Lung (tissue), 12 donors: ENCODE measurements around the gene CLIC4. TPM values are rescaled to one million over a fixed set of nuclear protein-coding genes. Genes with fewer than 3 reads are reported as not detected.

Source experiments
- ATAC-seq: fragments of 200-7000 bp; cut with Tn5 transposase; one replicate; pipeline ENCODE4 v1.9.1; 2020; ENCODE audit warnings: moderate number of reproducible peaks; ENCODE audit not compliant: insufficient read depth, low FRiP score
- DNase-seq, 3 donors: peaks; one replicate each; pipeline ENCODE4 v3.0.0-alpha.2; 2013 to 2017
- H3K27ac ChIP-seq, 2 donors: one replicate each; pipeline ENCODE4 v1.5.1; 2013; ENCODE audit warnings: mild to moderate bottlenecking in 2 of 2, moderate library complexity in 2 of 2, control low read depth in 1 of 2, inconsistent platforms in 1 of 2, low read depth in 1 of 2, low read length in 1 of 2
- H3K27me3 ChIP-seq, 3 donors: one replicate each; pipeline ENCODE4 v1.5.1; 2013; ENCODE audit warnings: low read length in 2 of 3; ENCODE audit not compliant: control insufficient read depth in 3 of 3, insufficient read depth in 3 of 3
- H3K36me3 ChIP-seq, 4 donors: one replicate each; pipeline ENCODE4 v1.5.1; 2013; ENCODE audit warnings: low read length in 4 of 4, mild to moderate bottlenecking in 1 of 4, moderate library complexity in 1 of 4; ENCODE audit not compliant: control insufficient read depth in 4 of 4, insufficient read depth in 4 of 4
- H3K4me1 ChIP-seq, 5 donors: one replicate each; pipeline ENCODE4 v1.5.1; 2013; ENCODE audit warnings: low read length in 5 of 5, mild to moderate bottlenecking in 2 of 5, moderate library complexity in 1 of 5; ENCODE audit not compliant: control insufficient read depth in 5 of 5, insufficient read depth in 5 of 5
- H3K4me3 ChIP-seq: one replicate; pipeline ENCODE4 v1.5.1; 2013; ENCODE audit warnings: mild to moderate bottlenecking, control low read depth, moderate library complexity
- H3K9ac ChIP-seq, 2 donors: one replicate each; pipeline ENCODE4 v1.5.1; 2013; ENCODE audit warnings: low read length in 2 of 2, control low read depth in 1 of 2; ENCODE audit not compliant: insufficient read depth in 1 of 2
- H3K9me3 ChIP-seq, 4 donors: one replicate each; pipeline ENCODE4 v1.5.1; 2013; ENCODE audit warnings: low read length in 3 of 4, mild to moderate bottlenecking in 1 of 4, moderate library complexity in 1 of 4; ENCODE audit not compliant: control insufficient read depth in 4 of 4, insufficient read depth in 3 of 4
- WGBS, 2 donors: extraction: QIAGEN DNeasy Blood & Tissue Kit; methylation state at CpG; one replicate each; pipeline ENCODE4 v1.1.7; 2013; 5-methylcytosine and 5-hydroxymethylcytosine counted together
- polyA plus RNA-seq, 2 donors: library from polyadenylated mRNA; stranded (reverse); fragments of 200-250 nt; gene quantifications; one replicate each; pipeline ENCODE4 v1.2.1, GENCODE V29; 2013
- total RNA-seq, 2 donors: library from RNA; depleted of rRNA in 1 of 2; stranded (reverse); fragments of >200 nt in 1 of 2; gene quantifications; one replicate each; pipeline ENCODE4 v1.2.1, GENCODE V29; 2014 to 2021
- TF ChIP-seq, protein P1 (sequence below): IDR thresholded peaks from 2 replicates; pipeline ENCODE4 v1.5.1; 2012; ENCODE audit warnings: mild to moderate bottlenecking; ENCODE audit errors: control extremely low read depth, extremely low read depth
- donor health status: control.
- donor health status: control.
- donor health status: Bipolar disorder and iron deficiency.
- donor health status: healthy.
- donor health status: DM: yes; HTN: yes; CAD: no.

CLIC4 gene
- total and polyA plus RNA-seq, 4 donors, result 52.0 to 236 (median 166) TPM

DNA sequence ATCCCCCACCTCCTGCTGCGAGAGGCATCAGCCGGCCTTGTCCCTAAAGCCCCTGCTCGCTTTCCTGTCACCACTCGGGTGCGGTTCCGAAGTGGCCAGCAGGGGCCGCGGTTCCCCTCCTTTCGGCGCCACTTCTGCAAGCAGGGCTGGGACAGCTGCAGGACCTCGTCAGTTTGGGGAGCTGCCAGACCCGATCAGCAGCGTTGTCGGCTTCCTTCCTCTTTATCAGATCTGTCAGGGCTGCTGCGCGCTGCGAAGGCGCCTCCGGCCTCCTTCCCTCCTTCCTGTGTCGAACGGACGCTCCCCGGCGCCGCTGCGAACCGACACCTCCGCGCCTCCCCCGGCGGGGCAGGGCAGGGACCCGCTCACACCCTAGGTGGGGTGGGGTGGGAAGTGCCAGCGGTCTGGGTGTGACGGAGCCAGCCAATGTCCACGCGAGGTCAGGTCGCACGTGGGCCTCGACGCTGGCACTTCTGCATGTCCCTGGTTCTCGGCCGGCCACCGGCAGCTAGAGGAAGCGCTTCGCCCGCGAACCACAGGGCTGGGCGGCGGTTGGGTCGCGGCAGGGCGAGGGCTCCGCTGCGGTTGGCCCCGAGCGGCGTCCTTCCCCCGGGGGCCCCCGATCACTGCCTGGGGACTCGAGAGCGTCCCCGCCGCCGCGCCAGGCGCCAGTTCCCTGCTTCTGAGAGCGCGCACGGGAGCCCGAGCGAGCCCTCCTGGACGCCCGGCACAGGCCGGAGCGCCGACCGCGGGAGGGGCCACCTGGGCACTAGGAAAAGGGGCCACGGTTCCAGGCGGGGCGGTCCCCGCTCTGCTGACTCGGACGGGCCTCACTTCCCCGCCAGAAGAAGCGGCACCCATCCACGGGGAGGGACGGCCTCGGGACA, 103.0 kb downstream of the CLIC4 start:
- WGBS, 2 donors, result 0 to 1% methylated on average over 66 to 89 of the region's 89 CpGs

DNA sequence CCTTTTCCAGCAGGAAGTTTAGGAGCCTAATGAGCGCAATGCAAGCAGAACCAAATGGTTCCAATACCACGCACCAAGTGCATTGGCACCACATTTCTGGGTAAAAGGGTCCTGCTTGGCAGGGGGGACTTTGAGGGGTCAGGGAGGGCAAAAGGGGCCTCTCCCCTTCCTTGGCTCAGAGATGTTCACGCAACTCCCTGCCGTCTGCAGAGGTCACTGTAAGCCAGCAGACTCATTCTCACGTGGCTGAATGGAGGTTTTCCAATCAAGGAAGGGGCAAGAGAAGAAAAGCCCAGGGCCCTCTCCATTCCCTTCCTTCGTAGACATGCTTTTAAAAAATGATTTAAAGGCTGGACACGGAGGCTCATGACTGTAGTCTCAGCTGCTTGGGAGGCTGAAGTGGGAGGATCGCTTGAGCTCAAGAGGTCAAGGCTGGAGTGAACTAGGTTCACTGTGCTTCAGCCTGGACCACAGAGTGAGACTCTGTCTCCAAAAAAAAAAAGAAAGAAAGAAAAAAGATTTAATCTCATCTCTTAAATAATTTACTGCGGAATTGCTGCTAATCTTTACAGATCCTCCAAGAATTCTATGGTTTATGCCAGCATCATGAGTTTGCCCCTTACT, 104.5 kb downstream of the CLIC4 start:
- H3K9me3 ChIP-seq, result no peaks in the 10 kb centered on the region
- no peak overlapping the region for H3K4me3 ChIP-seq
- DNase-seq (peak; percentile 35 to 64 (median 61)), ATAC-seq (no peak)
- peaks cover 0 to 29% (median 2%) of the 10 kb centered on the region in 5 donors for H3K4me1 ChIP-seq
- H3K9ac ChIP-seq, result no peak overlapping the region
- no peak overlapping the region for H3K27ac ChIP-seq
- peaks cover 0 to 3% (median 0%) of the 10 kb centered on the region in 4 donors for H3K36me3 ChIP-seq
- WGBS, 2 donors, result 32 to 47% methylated on average over 9 of the region's 9 CpGs
- no peaks in the 10 kb centered on the region for H3K27me3 ChIP-seq
- TF ChIP-seq, protein P1, sequence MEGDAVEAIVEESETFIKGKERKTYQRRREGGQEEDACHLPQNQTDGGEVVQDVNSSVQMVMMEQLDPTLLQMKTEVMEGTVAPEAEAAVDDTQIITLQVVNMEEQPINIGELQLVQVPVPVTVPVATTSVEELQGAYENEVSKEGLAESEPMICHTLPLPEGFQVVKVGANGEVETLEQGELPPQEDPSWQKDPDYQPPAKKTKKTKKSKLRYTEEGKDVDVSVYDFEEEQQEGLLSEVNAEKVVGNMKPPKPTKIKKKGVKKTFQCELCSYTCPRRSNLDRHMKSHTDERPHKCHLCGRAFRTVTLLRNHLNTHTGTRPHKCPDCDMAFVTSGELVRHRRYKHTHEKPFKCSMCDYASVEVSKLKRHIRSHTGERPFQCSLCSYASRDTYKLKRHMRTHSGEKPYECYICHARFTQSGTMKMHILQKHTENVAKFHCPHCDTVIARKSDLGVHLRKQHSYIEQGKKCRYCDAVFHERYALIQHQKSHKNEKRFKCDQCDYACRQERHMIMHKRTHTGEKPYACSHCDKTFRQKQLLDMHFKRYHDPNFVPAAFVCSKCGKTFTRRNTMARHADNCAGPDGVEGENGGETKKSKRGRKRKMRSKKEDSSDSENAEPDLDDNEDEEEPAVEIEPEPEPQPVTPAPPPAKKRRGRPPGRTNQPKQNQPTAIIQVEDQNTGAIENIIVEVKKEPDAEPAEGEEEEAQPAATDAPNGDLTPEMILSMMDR, result peak; percentile 19

More for the DNA sequence above, 103.0 kb downstream of the CLIC4 start:
- Histone ChIP-seq H3K27ac (peak overlapping the region in 1 of 2 donors; percentile 87), H3K9me3 (no peaks in the 10 kb centered on the region), H3K36me3 (peaks cover 0 to 3% (median 0%) of the 10 kb centered on the region in 4 donors), H3K9ac (no peak overlapping the region), H3K4me3 (peak overlapping the region; percentile 43), H3K27me3 (no peaks in the 10 kb centered on the region), H3K4me1 (peaks cover 0 to 24% (median 2%) of the 10 kb centered on the region in 5 donors)
- TF ChIP-seq, protein P1, result peak; percentile 89
- DNase-seq (peak; percentile 97 to 99 (median 98)), ATAC-seq (peak; percentile 93)

DNA sequence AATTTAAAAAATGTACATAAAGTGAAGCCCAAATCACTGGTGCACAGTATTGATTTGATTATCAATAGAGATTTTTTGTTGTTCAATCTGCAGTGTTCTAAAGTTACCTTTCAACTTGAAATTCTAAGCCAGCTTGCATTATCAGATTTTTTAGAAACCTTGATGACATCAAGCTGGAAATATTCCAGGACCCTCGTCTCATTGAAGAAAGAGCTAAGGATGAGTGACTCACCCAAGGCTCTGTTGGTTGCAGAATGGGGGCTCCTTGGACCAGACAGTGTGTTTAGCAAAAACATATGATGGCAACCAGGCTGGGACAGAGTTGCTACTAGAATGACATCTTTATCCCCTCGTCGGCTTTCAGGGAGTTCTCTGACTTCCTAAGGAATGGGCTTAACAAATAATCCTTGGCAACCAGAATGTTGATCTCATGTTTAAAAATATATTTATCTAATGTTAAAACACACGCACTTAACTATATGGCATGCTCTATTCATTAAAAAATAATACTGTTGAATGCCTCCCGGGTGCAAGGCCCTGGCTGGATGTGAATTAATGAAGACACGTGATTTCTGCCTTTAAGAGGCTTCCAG, 105.2 kb downstream of the CLIC4 start:
- Histone ChIP-seq H3K36me3 (peaks cover 0 to 3% (median 0%) of the 10 kb centered on the region in 4 donors), H3K9ac (no peak overlapping the region), H3K4me1 (peaks cover 0 to 29% (median 2%) of the 10 kb centered on the region in 5 donors), H3K27ac (no peak overlapping the region), H3K9me3 (no peaks in the 10 kb centered on the region), H3K4me3 (no peak overlapping the region), H3K27me3 (no peaks in the 10 kb centered on the region)
- DNase-seq (peak in 2 of 3 donors; percentile 39 to 40), ATAC-seq (no peak)
- WGBS, 2 donors, result 71 to 75% methylated on average over 6 of the region's 6 CpGs
- TF ChIP-seq, protein P1, result no peak
